IMR-90 (cell line): ENCODE measurements around the gene LIAS. TPM values are rescaled to one million over a fixed set of nuclear protein-coding genes. Genes with fewer than 3 reads are reported as not detected.

Experiments
- ATAC-seq: fragments of 200-7000 bp; cut with Tn5 transposase; 2 replicates; pipeline ENCODE4 v1.9.1; 2020; ENCODE audit warnings: low read depth, mild to moderate bottlenecking, moderate library complexity
- BruUV-seq: library from RNA; stranded (reverse); fragments of 400-500 nt; replicated peaks from 2 replicates; lab custom pipeline; 2021; lab: Mats Ljungman, UMichigan
- CTCF ChIA-PET: fragments of 300-600 bp; formaldehyde crosslinking; extraction: SDS; loops from one replicate; lab custom pipeline; 2021; ENCODE audit warnings: antibody characterized with exemption; lab: Yijun Ruan, JAX
- POLR2A ChIA-PET: fragments of 300-600 bp; sonication (Branson Sonifier 250); formaldehyde crosslinking; loops from one replicate; lab custom pipeline; 2022; ENCODE audit warnings: antibody characterized with exemption; ENCODE audit not compliant: unreplicated experiment; lab: Charles Lee
- DNase-seq: peaks from one replicate; pipeline ENCODE4 v3.0.0; 2013
- H2AFZ ChIP-seq: replicated peaks from 2 replicates; pipeline ENCODE3; 2013; ENCODE audit warnings: low read length, mild to moderate bottlenecking; ENCODE audit not compliant: poor library complexity
- H2AK5ac ChIP-seq: 2 replicates; pipeline ENCODE4 v1.6.1; 2013; ENCODE audit warnings: low read depth, low read length, inconsistent platforms
- H2AK9ac ChIP-seq: replicated peaks from 2 replicates; pipeline ENCODE3; 2013; ENCODE audit warnings: mild to moderate bottlenecking, low read depth, low read length, moderate library complexity; ENCODE audit not compliant: poor library complexity
- H2BK120ac ChIP-seq: 2 replicates; pipeline ENCODE4 v1.6.1; 2013; ENCODE audit warnings: low read depth, low read length, inconsistent platforms
- H2BK15ac ChIP-seq: 3 replicates; pipeline ENCODE4 v1.6.1; 2013; ENCODE audit warnings: low read depth, low read length, inconsistent platforms
- H2BK20ac ChIP-seq: 2 replicates; pipeline ENCODE4 v1.6.1; 2013; ENCODE audit warnings: low read depth, mild to moderate bottlenecking, inconsistent platforms, low read length, moderate library complexity
- H2BK5ac ChIP-seq: 2 replicates; pipeline ENCODE4 v1.6.1; 2013; ENCODE audit warnings: mild to moderate bottlenecking, low read depth, low read length, inconsistent platforms; ENCODE audit not compliant: poor library complexity, severe bottlenecking
- H3K14ac ChIP-seq: replicated peaks from 2 replicates; pipeline ENCODE4 v1.6.1; 2013; ENCODE audit warnings: low read depth, low read length, inconsistent platforms
- H3K18ac ChIP-seq: 2 replicates; pipeline ENCODE4 v1.6.1; 2013; ENCODE audit warnings: low read depth, low read length, control low read depth
- H3K23ac ChIP-seq: 2 replicates; pipeline ENCODE4 v1.6.1; 2013; ENCODE audit warnings: low read depth, low read length, inconsistent platforms
- H3K27ac ChIP-seq: 2 replicates; pipeline ENCODE4 v1.5.1; 2013; ENCODE audit warnings: mild to moderate bottlenecking, control low read depth, low read length; ENCODE audit not compliant: insufficient read depth
- H3K27me3 ChIP-seq: 2 replicates; pipeline ENCODE4 v1.6.1; 2013; ENCODE audit warnings: low read length; ENCODE audit not compliant: control insufficient read depth, insufficient read depth
- H3K36me3 ChIP-seq: 2 replicates; pipeline ENCODE4 v1.6.1; 2013; ENCODE audit warnings: low read length, mixed read lengths; ENCODE audit not compliant: control insufficient read depth, insufficient read depth
- H3K4ac ChIP-seq: 2 replicates; pipeline ENCODE4 v1.6.1; 2013; ENCODE audit warnings: low read depth, low read length, inconsistent platforms
- H3K4me1 ChIP-seq: 2 replicates; pipeline ENCODE4 v1.6.1; 2013; ENCODE audit warnings: low read length, mixed read lengths; ENCODE audit not compliant: control insufficient read depth, insufficient read depth
- H3K4me2 ChIP-seq: 2 replicates; pipeline ENCODE4 v1.6.1; 2013; ENCODE audit warnings: low read depth, mild to moderate bottlenecking, control low read depth, low read length, moderate library complexity
- H3K4me3 ChIP-seq: 2 replicates; pipeline ENCODE4 v1.5.1; 2013; ENCODE audit warnings: low read depth, mild to moderate bottlenecking, control low read depth, low read length, moderate library complexity; ENCODE audit not compliant: insufficient read depth
- H3K56ac ChIP-seq: 2 replicates; pipeline ENCODE4 v1.6.1; 2013; ENCODE audit warnings: low read length, inconsistent platforms; ENCODE audit not compliant: insufficient read depth; ENCODE audit errors: extremely low read depth
- H3K79me1 ChIP-seq, 2 experiments: 2 replicates each; pipeline ENCODE4 v1.6.1; 2013; ENCODE audit warnings: low read length in 2 of 2, inconsistent platforms in 1 of 2, low read depth in 1 of 2
- H3K9ac ChIP-seq: 2 replicates; pipeline ENCODE4 v1.6.1; 2013; ENCODE audit warnings: low read depth, low read length, control low read depth
- H3K9me1 ChIP-seq: 2 replicates; pipeline ENCODE4 v1.6.1; 2013; ENCODE audit warnings: low read length, inconsistent platforms; ENCODE audit not compliant: insufficient read depth
- H3K9me3 ChIP-seq: 2 replicates; pipeline ENCODE4 v1.6.1; 2013; ENCODE audit warnings: low read length; ENCODE audit not compliant: control insufficient read depth, insufficient read depth
- H4K20me1 ChIP-seq: 2 replicates; pipeline ENCODE4 v1.6.1; 2013; ENCODE audit warnings: low read length, inconsistent platforms; ENCODE audit not compliant: insufficient read depth
- H4K5ac ChIP-seq: 2 replicates; pipeline ENCODE4 v1.6.1; 2013; ENCODE audit warnings: mild to moderate bottlenecking, low read depth, low read length, control low read depth
- H4K8ac ChIP-seq, 2 experiments: 2 replicates each; pipeline ENCODE4 v1.6.1; 2013; ENCODE audit warnings: low read depth in 2 of 2, low read length in 2 of 2, control low read depth in 1 of 2, inconsistent platforms in 1 of 2
- H4K91ac ChIP-seq: 2 replicates; pipeline ENCODE4 v1.6.1; 2013; ENCODE audit warnings: low read depth, low read length, inconsistent platforms; ENCODE audit not compliant: insufficient read depth
- BHLHE40 ChIP-seq: fragments of 150-350 bp; IDR thresholded peaks from 2 replicates; pipeline ENCODE4 v1.6.1; 2016; ENCODE audit warnings: mild to moderate bottlenecking, low read depth, low read length
- MAZ ChIP-seq: IDR thresholded peaks from 2 replicates; pipeline ENCODE4 v1.6.1; 2012; ENCODE audit warnings: low read depth, mild to moderate bottlenecking, low read length, improper control_type of control experiment, moderate library complexity, borderline replicate concordance
- MXI1 ChIP-seq: IDR thresholded peaks from 2 replicates; pipeline ENCODE4 v1.6.1; 2012; ENCODE audit warnings: low read depth, mild to moderate bottlenecking, low read length, moderate library complexity, borderline replicate concordance
- RAD21 ChIP-seq: IDR thresholded peaks from 2 replicates; pipeline ENCODE4 v1.6.1; 2012; ENCODE audit warnings: low read length, improper control_type of control experiment
- RCOR1 ChIP-seq: IDR thresholded peaks from 2 replicates; pipeline ENCODE4 v1.6.1; 2012; ENCODE audit warnings: mild to moderate bottlenecking, low read length, improper control_type of control experiment; ENCODE audit not compliant: insufficient replicate concordance
- RFX5 ChIP-seq: IDR thresholded peaks from 2 replicates; pipeline ENCODE4 v1.8.0; 2012; ENCODE audit warnings: low read depth, mild to moderate bottlenecking, low read length, moderate library complexity
- SMC3 ChIP-seq: fragments of 150-350 bp; IDR thresholded peaks from 2 replicates; pipeline ENCODE4 v1.6.1; 2016; ENCODE audit warnings: low read depth, mild to moderate bottlenecking, antibody characterized with exemption, low read length, moderate library complexity
- dilution Hi-C: fragments of 300-500 bp; cut with HindIII; formaldehyde crosslinking; loops from one replicate; pipeline ENCODE4 v1.14.3; 2018; ENCODE audit warnings: low sequenced_read_pairs; ENCODE audit not compliant: unreplicated experiment
- in situ Hi-C: fragments of 300-500 bp; cut with MboI; formaldehyde crosslinking; loops from 3 replicates; pipeline ENCODE4 v1.14.3; 2019; ENCODE audit warnings: low sequenced_read_pairs, inconsistent platforms, mixed read lengths
- intact Hi-C: fragments of 100-400 bp; cut with micrococcal nuclease; formaldehyde crosslinking; loops from 2 replicates; pipeline ENCODE4 v1.10.0; 2022
- polyA plus RNA-seq, 3 experiments: library from polyadenylated mRNA; depleted of rRNA; stranded (reverse); fragments of >200 nt; gene quantifications; 2 replicates each; pipeline ENCODE4 v1.2.3, GENCODE V29; 2012; ENCODE audit warnings: low replicate concordance in 1 of 3
- total RNA-seq: library from RNA; depleted of rRNA; stranded (reverse); fragments of >200 nt; gene quantifications from 2 replicates; pipeline ENCODE4 v1.2.3, GENCODE V29; 2012
- TF ChIP-seq, protein P1 (sequence below): fragments of 150-350 bp; IDR thresholded peaks from 2 replicates; pipeline ENCODE4 v1.6.1; 2016; ENCODE audit warnings: low read depth, mild to moderate bottlenecking, low read length, moderate library complexity, borderline replicate concordance

LIAS gene
- total and polyA plus RNA-seq, 2 of the 4 experiments (the other 2 are of a cell fraction): 3.2 to 7.8 TPM

DNA sequence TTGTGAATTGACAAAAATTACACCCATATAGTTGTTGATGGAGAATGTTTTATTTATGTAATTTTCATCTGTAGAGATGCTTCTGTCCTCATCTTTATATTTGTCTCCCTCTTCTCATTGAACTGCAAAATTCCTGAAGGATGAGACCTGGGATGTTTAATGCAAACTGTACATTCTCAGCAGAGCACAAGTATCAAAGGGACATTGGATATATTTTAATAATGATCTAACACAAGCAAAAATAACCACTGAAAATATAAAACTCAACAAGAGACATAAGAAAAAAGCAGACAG, 39.8 kb downstream of the LIAS start:
- Histone ChIP-seq H3K79me1 (peaks cover 0 to 26% of the 10 kb centered on the region in 2 experiments; a peak in 2 of 4 replicates), H3K9ac (no peak overlapping the region), H4K91ac (no peak overlapping the region), H3K9me1 (no peaks in the 10 kb centered on the region), H3K4ac (no peak overlapping the region), H2BK15ac (no peak overlapping the region), H3K36me3 (peaks cover 14% of the 10 kb centered on the region), H2AK9ac (no peak overlapping the region), H3K27me3 (no peaks in the 10 kb centered on the region), H2BK20ac (no peak overlapping the region), H3K14ac (no peak overlapping the region), H4K5ac (no peak overlapping the region), H3K27ac (no peak overlapping the region), H2BK120ac (no peak overlapping the region), H3K56ac (no peak overlapping the region), H3K4me2 (no peak overlapping the region), H4K8ac (no peak overlapping the region), H3K18ac (no peak overlapping the region), H2AK5ac (no peak overlapping the region), H3K4me1 (peaks cover 3% of the 10 kb centered on the region), H3K23ac (no peak overlapping the region), H2AFZ (no peak overlapping the region), H3K9me3 (no peaks in the 10 kb centered on the region), H3K4me3 (no peak overlapping the region), H2BK5ac (peak overlapping the region; percentile 34), H4K20me1 (peaks cover 3% of the 10 kb centered on the region; the same call in 1 of the 2 replicates)
- ChIA-PET POLR2A (no interaction called here), CTCF (no interaction called here)
- ATAC-seq (no peak), DNase-seq (peak; percentile 24)
- in situ Hi-C loops (no loop called here), dilution Hi-C loops (no loop called here), intact Hi-C loops (no loop called here)
- TF ChIP-seq MAZ (no peak), SMC3 (no peak), RFX5 (no peak), RCOR1 (no peak), RAD21 (no peak), BHLHE40 (no peak), MXI1 (no peak)
- TF ChIP-seq, protein P1, sequence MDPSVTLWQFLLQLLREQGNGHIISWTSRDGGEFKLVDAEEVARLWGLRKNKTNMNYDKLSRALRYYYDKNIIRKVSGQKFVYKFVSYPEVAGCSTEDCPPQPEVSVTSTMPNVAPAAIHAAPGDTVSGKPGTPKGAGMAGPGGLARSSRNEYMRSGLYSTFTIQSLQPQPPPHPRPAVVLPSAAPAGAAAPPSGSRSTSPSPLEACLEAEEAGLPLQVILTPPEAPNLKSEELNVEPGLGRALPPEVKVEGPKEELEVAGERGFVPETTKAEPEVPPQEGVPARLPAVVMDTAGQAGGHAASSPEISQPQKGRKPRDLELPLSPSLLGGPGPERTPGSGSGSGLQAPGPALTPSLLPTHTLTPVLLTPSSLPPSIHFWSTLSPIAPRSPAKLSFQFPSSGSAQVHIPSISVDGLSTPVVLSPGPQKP: no peak
- no TSS peak for BruUV-seq
